SU-DHL-6 (cell line): ENCODE results near the gene NUP88.

Experiments
- EZH2phosphoT487 ChIP-seq: fragments of 200-600 bp; sonication (generic), shearing (Covaris generic); conservative IDR thresholded peaks from 2 replicates; pipeline ENCODE4 v1.6.1; 2018; ENCODE audit warnings: mild to moderate bottlenecking, antibody characterized with exemption, low read length, moderate library complexity, mixed read lengths
- TF ChIP-seq, protein P1 (sequence below): fragments of 200-600 bp; sonication (generic); IDR thresholded peaks from one replicate; pipeline ENCODE4 v1.5.1; 2017; ENCODE audit warnings: antibody characterized with exemption, mild to moderate bottlenecking, low read length, moderate library complexity; ENCODE audit not compliant: insufficient read depth, poor library complexity, severe bottlenecking

DNA sequence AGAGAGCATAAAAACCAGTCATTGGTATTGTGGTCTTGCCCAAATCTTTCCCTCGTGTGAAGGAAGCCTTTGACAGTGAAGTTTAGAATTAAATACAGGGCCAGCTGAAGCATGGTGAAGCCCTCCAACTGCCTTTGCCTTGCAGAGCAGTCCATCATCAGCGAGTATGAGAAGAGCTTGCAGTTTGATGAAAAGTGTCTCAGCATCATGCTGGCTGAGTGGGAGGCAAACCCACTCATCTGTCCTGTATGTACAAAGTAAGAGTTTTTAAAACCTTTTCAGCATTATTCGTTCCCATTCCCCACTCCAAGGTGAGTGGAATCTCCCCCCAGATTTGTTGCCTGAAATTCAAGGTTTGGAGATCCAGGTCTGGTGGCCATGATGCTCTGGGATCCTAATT lies 6.4 kb upstream of the NUP88 start:
- no peak for TF ChIP-seq EZH2phosphoT487
- TF ChIP-seq, protein P1, sequence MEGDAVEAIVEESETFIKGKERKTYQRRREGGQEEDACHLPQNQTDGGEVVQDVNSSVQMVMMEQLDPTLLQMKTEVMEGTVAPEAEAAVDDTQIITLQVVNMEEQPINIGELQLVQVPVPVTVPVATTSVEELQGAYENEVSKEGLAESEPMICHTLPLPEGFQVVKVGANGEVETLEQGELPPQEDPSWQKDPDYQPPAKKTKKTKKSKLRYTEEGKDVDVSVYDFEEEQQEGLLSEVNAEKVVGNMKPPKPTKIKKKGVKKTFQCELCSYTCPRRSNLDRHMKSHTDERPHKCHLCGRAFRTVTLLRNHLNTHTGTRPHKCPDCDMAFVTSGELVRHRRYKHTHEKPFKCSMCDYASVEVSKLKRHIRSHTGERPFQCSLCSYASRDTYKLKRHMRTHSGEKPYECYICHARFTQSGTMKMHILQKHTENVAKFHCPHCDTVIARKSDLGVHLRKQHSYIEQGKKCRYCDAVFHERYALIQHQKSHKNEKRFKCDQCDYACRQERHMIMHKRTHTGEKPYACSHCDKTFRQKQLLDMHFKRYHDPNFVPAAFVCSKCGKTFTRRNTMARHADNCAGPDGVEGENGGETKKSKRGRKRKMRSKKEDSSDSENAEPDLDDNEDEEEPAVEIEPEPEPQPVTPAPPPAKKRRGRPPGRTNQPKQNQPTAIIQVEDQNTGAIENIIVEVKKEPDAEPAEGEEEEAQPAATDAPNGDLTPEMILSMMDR = no peak
